VCaP (cell line): ENCODE measurements around the gene GDI2.
A peak's percentile ranks its signal among the peaks of the same experiment; 100 is the strongest.

Source experiments
- H3K27ac ChIP-seq: fragments of 450-650 bp; 2 replicates; pipeline ENCODE4 v1.5.1; 2017
- TF ChIP-seq, protein P1 (sequence below): fragments of 450-650 bp; conservative IDR thresholded peaks from 2 replicates; pipeline ENCODE4 v1.5.1; 2017; ENCODE audit warnings: mild to moderate bottlenecking, moderate library complexity

GDI2 gene

GRCh38 chr10:5761220-5761619 is 52.0 kb downstream of the GDI2 start:
- TF ChIP-seq, protein P1, sequence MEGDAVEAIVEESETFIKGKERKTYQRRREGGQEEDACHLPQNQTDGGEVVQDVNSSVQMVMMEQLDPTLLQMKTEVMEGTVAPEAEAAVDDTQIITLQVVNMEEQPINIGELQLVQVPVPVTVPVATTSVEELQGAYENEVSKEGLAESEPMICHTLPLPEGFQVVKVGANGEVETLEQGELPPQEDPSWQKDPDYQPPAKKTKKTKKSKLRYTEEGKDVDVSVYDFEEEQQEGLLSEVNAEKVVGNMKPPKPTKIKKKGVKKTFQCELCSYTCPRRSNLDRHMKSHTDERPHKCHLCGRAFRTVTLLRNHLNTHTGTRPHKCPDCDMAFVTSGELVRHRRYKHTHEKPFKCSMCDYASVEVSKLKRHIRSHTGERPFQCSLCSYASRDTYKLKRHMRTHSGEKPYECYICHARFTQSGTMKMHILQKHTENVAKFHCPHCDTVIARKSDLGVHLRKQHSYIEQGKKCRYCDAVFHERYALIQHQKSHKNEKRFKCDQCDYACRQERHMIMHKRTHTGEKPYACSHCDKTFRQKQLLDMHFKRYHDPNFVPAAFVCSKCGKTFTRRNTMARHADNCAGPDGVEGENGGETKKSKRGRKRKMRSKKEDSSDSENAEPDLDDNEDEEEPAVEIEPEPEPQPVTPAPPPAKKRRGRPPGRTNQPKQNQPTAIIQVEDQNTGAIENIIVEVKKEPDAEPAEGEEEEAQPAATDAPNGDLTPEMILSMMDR: no peak
- H3K27ac ChIP-seq: peak overlapping the region; percentile 36

- H3K27ac ChIP-seq: no peak overlapping the region
- TF ChIP-seq, protein P1: no peak
Observed at GRCh38 chr10:5760515-5760914, 52.7 kb downstream of the GDI2 start.

- TF ChIP-seq, protein P1: no peak
- H3K27ac ChIP-seq: peak overlapping the region; percentile 67; the same call in 1 of the 2 replicates
Observed at GRCh38 chr10:5758927-5759326, 54.3 kb downstream of the GDI2 start.

DNA sequence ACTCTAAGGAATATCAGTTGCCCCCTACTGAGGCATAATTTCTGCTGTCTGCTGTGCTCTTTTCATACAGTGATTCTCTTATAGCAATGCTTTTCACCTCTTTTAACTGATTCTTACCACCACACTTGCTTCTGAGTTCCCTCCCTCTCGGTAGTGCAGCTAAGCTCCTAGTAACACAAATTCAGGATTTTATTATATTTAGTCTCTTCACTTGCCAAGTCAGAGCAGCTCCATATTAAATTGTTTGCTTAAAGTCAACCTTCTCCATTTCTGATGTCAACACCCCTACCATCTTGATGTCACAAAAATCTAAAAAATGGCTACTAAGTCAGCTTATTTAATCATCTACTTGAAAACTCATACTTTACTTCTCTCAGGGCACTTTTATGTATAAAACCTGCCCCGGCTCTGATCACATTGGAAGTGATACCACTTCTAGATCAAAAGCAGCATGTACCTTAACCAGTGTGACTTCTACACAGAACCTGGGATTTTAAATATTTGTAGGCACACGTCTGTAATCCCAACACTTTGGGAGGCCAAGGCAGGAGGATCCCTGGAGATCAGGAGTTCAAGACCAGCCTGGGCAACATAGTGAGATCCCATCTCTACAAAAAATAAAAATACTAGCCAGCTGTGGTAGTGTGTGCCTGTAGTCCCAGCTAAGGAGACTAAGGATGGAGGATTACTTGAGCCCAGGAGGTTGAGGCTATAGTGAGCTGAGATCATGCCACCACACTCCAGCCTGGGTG is 55.3 kb downstream of the GDI2 start:
- TF ChIP-seq, protein P1: no peak
- H3K27ac ChIP-seq: peak overlapping the region; percentile 67

DNA sequence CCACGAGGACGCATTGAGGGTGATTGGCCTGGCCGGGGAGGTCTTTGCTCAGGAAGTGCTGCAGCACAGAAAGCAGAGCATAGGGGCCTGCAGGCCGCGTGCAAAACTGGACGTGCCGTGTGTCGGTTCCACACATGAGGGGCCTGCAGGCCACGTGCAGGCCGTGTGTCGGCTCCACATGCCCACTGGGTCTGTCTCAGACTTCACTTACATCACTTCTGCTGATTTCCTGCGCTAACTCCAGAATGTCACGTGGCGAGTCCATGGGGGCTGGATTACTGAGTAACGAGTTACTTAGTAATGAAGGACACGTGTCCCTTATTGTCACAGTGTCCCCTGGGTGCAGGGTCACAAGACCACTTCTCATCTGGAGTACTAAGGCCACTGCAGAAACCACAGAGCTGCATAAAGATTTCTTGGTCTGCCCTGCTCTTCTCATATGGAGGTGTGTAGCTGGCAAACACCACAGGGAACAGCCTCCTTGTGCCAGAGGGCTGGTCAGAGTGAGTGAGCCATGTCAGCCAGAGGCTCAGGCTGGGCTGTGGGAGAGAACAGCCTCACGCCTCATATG is 60.8 kb downstream of the GDI2 start:
- no peak overlapping the region for H3K27ac ChIP-seq

GRCh38 chr10:5751601-5752253 is 61.5 kb downstream of the GDI2 start:
- TF ChIP-seq, protein P1: no peak
- H3K27ac ChIP-seq: no peak overlapping the region

More for the DNA sequence above, 60.8 kb downstream of the GDI2 start:
- TF ChIP-seq, protein P1: no peak

- H3K27ac ChIP-seq: no peak overlapping the region
- TF ChIP-seq, protein P1: no peak
Observed at GRCh38 chr10:5748394-5748803, 64.8 kb downstream of the GDI2 start.
